HUES6 (cell line): ENCODE results near the gene VAC14.

Experiments
- H3K27ac ChIP-seq: 2 replicates; pipeline ENCODE4 v1.7.0; 2013; ENCODE audit warnings: low read depth, mild to moderate bottlenecking, low read length, inconsistent platforms
- H3K27me3 ChIP-seq: 2 replicates; pipeline ENCODE4 v1.6.1; 2013; ENCODE audit warnings: low read length; ENCODE audit not compliant: control insufficient read depth, insufficient read depth
- H3K36me3 ChIP-seq: 2 replicates; pipeline ENCODE4 v1.6.1; 2013; ENCODE audit warnings: low read length; ENCODE audit not compliant: control insufficient read depth, insufficient read depth
- H3K4me1 ChIP-seq: 2 replicates; pipeline ENCODE4 v1.6.1; 2013; ENCODE audit warnings: low read length; ENCODE audit not compliant: control insufficient read depth, insufficient read depth
- H3K4me3 ChIP-seq: 2 replicates; pipeline ENCODE4 v1.5.1; 2013; ENCODE audit warnings: low read depth, low read length
- H3K9ac ChIP-seq: one replicate; pipeline ENCODE4 v1.6.1; 2013; ENCODE audit warnings: mild to moderate bottlenecking, low read length
- H3K9me3 ChIP-seq: 2 replicates; pipeline ENCODE4 v1.6.1; 2013; ENCODE audit warnings: low read depth, low read length; ENCODE audit not compliant: control insufficient read depth, insufficient read depth

The VAC14 gene

GRCh38 chr16:70704586-70704985 lies 96.4 kb downstream of the VAC14 start:
- no peak overlapping the region for H3K4me3 ChIP-seq
- peaks cover 57% of the 10 kb centered on the region for H3K4me1 ChIP-seq
- H3K9me3 ChIP-seq = no peaks in the 10 kb centered on the region
- H3K27ac ChIP-seq = no peak overlapping the region
- no peaks in the 10 kb centered on the region for H3K27me3 ChIP-seq
- H3K9ac ChIP-seq = no peak overlapping the region
- H3K36me3 ChIP-seq = no peaks in the 10 kb centered on the region

- no peak overlapping the region for H3K9ac ChIP-seq
- peaks cover 56% of the 10 kb centered on the region for H3K4me1 ChIP-seq
Measured at GRCh38 chr16:70703835-70704381, 97.0 kb downstream of the VAC14 start.

GRCh38 chr16:70703041-70703834 lies 97.7 kb downstream of the VAC14 start:
- H3K27ac ChIP-seq = no peak overlapping the region
- H3K9me3 ChIP-seq = no peaks in the 10 kb centered on the region
- H3K9ac ChIP-seq = no peak overlapping the region
- peaks cover 49% of the 10 kb centered on the region for H3K4me1 ChIP-seq
- H3K4me3 ChIP-seq = no peak overlapping the region
- no peaks in the 10 kb centered on the region for H3K27me3 ChIP-seq
- H3K36me3 ChIP-seq = 0 out of 2 replicates have a peak, but pooled peaks cover under 1% of the 10 kb centered on the region

More at GRCh38 chr16:70703835-70704381, 97.0 kb downstream of the VAC14 start:
- Histone ChIP-seq H3K4me3 (no peak overlapping the region), H3K9me3 (no peaks in the 10 kb centered on the region), H3K36me3 (no peaks in the 10 kb centered on the region), H3K27ac (no peak overlapping the region), H3K27me3 (no peaks in the 10 kb centered on the region)

GRCh38 chr16:70702624-70703023 lies 98.3 kb downstream of the VAC14 start:
- H3K4me1 ChIP-seq = peaks cover 46% of the 10 kb centered on the region
- H3K27me3 ChIP-seq = no peaks in the 10 kb centered on the region
- H3K27ac ChIP-seq = no peak overlapping the region
- 0 out of 2 replicates have a peak, but pooled peaks cover 4% of the 10 kb centered on the region for H3K36me3 ChIP-seq
- H3K4me3 ChIP-seq = no peak overlapping the region
- H3K9me3 ChIP-seq = no peaks in the 10 kb centered on the region
- H3K9ac ChIP-seq = no peak overlapping the region

- no peak overlapping the region for H3K4me3 ChIP-seq
- peaks cover 48% of the 10 kb centered on the region for H3K4me1 ChIP-seq
- no peaks in the 10 kb centered on the region for H3K9me3 ChIP-seq
- no peak overlapping the region for H3K9ac ChIP-seq
- H3K36me3 ChIP-seq = 0 out of 2 replicates have a peak, but pooled peaks cover 4% of the 10 kb centered on the region
- no peaks in the 10 kb centered on the region for H3K27me3 ChIP-seq
- H3K27ac ChIP-seq = no peak overlapping the region; the same call in 1 of the 2 replicates
Measured at GRCh38 chr16:70701998-70702397, 99.0 kb downstream of the VAC14 start.

- no peaks in the 10 kb centered on the region for H3K27me3 ChIP-seq
- H3K4me3 ChIP-seq = no peak overlapping the region
- no peak overlapping the region for H3K9ac ChIP-seq
- peaks cover 52% of the 10 kb centered on the region for H3K4me1 ChIP-seq
- 0 out of 2 replicates have a peak, but pooled peaks cover 4% of the 10 kb centered on the region for H3K36me3 ChIP-seq
- no peaks in the 10 kb centered on the region for H3K9me3 ChIP-seq
- H3K27ac ChIP-seq = no peak overlapping the region
Measured at GRCh38 chr16:70701596-70701995, 99.4 kb downstream of the VAC14 start.

- peaks cover 55% of the 10 kb centered on the region for H3K4me1 ChIP-seq
- no peaks in the 10 kb centered on the region for H3K27me3 ChIP-seq
Measured at GRCh38 chr16:70701036-70701435, 99.9 kb downstream of the VAC14 start.

GRCh38 chr16:70700101-70701020 lies 100.6 kb downstream of the VAC14 start:
- Histone ChIP-seq H3K27ac (0 out of 2 replicates have a peak overlapping the region, but pooled peaks have one; percentile 6), H3K9ac (no peak overlapping the region), H3K4me3 (no peak overlapping the region)

More at GRCh38 chr16:70701036-70701435, 99.9 kb downstream of the VAC14 start:
- no peaks in the 10 kb centered on the region for H3K9me3 ChIP-seq
- no peak overlapping the region for H3K9ac ChIP-seq
- H3K27ac ChIP-seq = no peak overlapping the region
- 0 out of 2 replicates have a peak, but pooled peaks cover 4% of the 10 kb centered on the region for H3K36me3 ChIP-seq
- no peak overlapping the region for H3K4me3 ChIP-seq

GRCh38 chr16:70699696-70700095 lies 101.3 kb downstream of the VAC14 start:
- H3K36me3 ChIP-seq = 0 out of 2 replicates have a peak, but pooled peaks cover 4% of the 10 kb centered on the region
- H3K9me3 ChIP-seq = no peaks in the 10 kb centered on the region
- peaks cover 67% of the 10 kb centered on the region for H3K4me1 ChIP-seq
- no peaks in the 10 kb centered on the region for H3K27me3 ChIP-seq
- H3K9ac ChIP-seq = no peak overlapping the region
- no peak overlapping the region for H3K4me3 ChIP-seq
- 0 out of 2 replicates have a peak overlapping the region, but pooled peaks have one; percentile 6 for H3K27ac ChIP-seq

More at GRCh38 chr16:70700101-70701020, 100.6 kb downstream of the VAC14 start:
- Histone ChIP-seq H3K27me3 (no peaks in the 10 kb centered on the region), H3K4me1 (peaks cover 62% of the 10 kb centered on the region), H3K36me3 (0 out of 2 replicates have a peak, but pooled peaks cover 4% of the 10 kb centered on the region), H3K9me3 (no peaks in the 10 kb centered on the region)

- Histone ChIP-seq H3K4me3 (no peak overlapping the region), H3K36me3 (0 out of 2 replicates have a peak, but pooled peaks cover 4% of the 10 kb centered on the region), H3K9ac (no peak overlapping the region), H3K9me3 (no peaks in the 10 kb centered on the region), H3K27ac (no peak overlapping the region), H3K4me1 (peaks cover 70% of the 10 kb centered on the region), H3K27me3 (no peaks in the 10 kb centered on the region)
Measured at GRCh38 chr16:70698901-70699300, 102.1 kb downstream of the VAC14 start.
